Astrocyte of the cerebellum (primary cell): ENCODE results near the gene GOLGA3.
"Not testable (repeated sequence)": the region's sequence is repeated elsewhere in the genome, so short reads cannot be mapped to it uniquely, and the experiment has no call there.

ENCODE experiments used
- DNase-seq: peaks from one replicate; pipeline ENCODE4 v3.0.0-alpha.2; 2011; ENCODE audit warnings: low read depth
- H3K4me3 ChIP-seq: 2 replicates; pipeline ENCODE4 v1.5.1; 2011; ENCODE audit warnings: mild to moderate bottlenecking, low read depth, low read length, moderate library complexity
- CTCF ChIP-seq: IDR thresholded peaks from 2 replicates; pipeline ENCODE4 v1.5.1; 2012; ENCODE audit warnings: low read length, low read depth, moderate library complexity, mild to moderate bottlenecking; ENCODE audit errors: missing control alignments
- in situ Hi-C: cut with HindIII; loops from 2 replicates; pipeline ENCODE4 v1.10.0; 2017; ENCODE audit warnings: low sequenced_read_pairs

Gene GOLGA3

GRCh38 chr12:132828706-132829534 is at the start of gene GOLGA3:
TSS of gene GOLGA3 (minus strand) at chr12:132828869. CDS start at chr12:132822128, 6,741 bp downstream.
- in situ Hi-C loops, result no loop called here
- peak within 1 kb of the TSS; percentile 97 for H3K4me3 ChIP-seq
- TF ChIP-seq CTCF, result no peak
- peak; percentile 82 for DNase-seq

GRCh38 chr12:132874620-132875019 is 46.0 kb upstream of the GOLGA3 start:
- DNase-seq, in situ Hi-C loops, H3K4me3 ChIP-seq: not testable (repeated sequence)

GRCh38 chr12:132874175-132874574 is 45.5 kb upstream of the GOLGA3 start:
- H3K4me3 ChIP-seq, result no peak overlapping the region
- no peak for TF ChIP-seq CTCF
- in situ Hi-C loops, result no loop called here
- DNase-seq, result no peak

- H3K4me3 ChIP-seq, result no peak overlapping the region
- DNase-seq, result no peak
- no peak for TF ChIP-seq CTCF
- in situ Hi-C loops, result no loop called here
Observed at GRCh38 chr12:132873724-132874123, 45.1 kb upstream of the GOLGA3 start.

- DNase-seq, result no peak
- no peak for TF ChIP-seq CTCF
Observed at GRCh38 chr12:132872975-132873421, 44.3 kb upstream of the GOLGA3 start.

GRCh38 chr12:132872073-132872855 is 43.6 kb upstream of the GOLGA3 start:
- no peak overlapping the region for H3K4me3 ChIP-seq
- in situ Hi-C loops, result no loop called here
- TF ChIP-seq CTCF, result no peak
- DNase-seq, result no peak

More at GRCh38 chr12:132872975-132873421, 44.3 kb upstream of the GOLGA3 start:
- no peak overlapping the region for H3K4me3 ChIP-seq
- in situ Hi-C loops, result no loop called here
